Heart left ventricle (tissue), 13 donors: ENCODE measurements around the gene CCDC178.

Source experiments
- CTCF ChIP-seq, 12 donors: fragments of 200-600 bp; sonication (generic) in 4 of 12; IDR thresholded peaks; one replicate each; pipeline versions ENCODE4 v1.5.0 to v1.8.0; 2018 to 2022; ENCODE audit warnings: antibody characterized with exemption in 12 of 12, mild to moderate bottlenecking in 5 of 12
- POLR2A ChIP-seq, 2 donors: fragments of 450-650 bp; IDR thresholded peaks; one replicate each; pipeline ENCODE4 v1.6.1; 2017; ENCODE audit warnings: antibody characterized with exemption in 2 of 2, mild to moderate bottlenecking in 2 of 2, moderate library complexity in 2 of 2
- donor health status: ischemic (EF 13 %, LVEDD 7.1; RV severe dilation, severe dysfunction).
- donor health status: DM: no; HTN: yes; CAD: no.
- donor health status: DM: no; HTN: no; CAD: no.
- donor health status: ischemic (EF 25% LVEDD 6.9; RV normal size, moderate dysfunction).
- donor health status: ischemic (EF 25% LVEDD 5.7; RV mildly dilated, moderate dysfunction).
- donor health status: ischemic (EF 35%, LVEDD 5.7; RV mildly dilated, moderate dysfunction).
- donor health status: nonischemic (EF 11% LVEDD 7.7; RV severe dilation, severe dysfunction).
- donor health status: DM: yes; HTN: yes; CAD: no.
- donor health status: PGD.
- donor health status: ischemic (EF 29% LVEDD 5.4; RV normal size, mild dysfunction).
- donor health status: nonischemic (EF 23%, LVEDD 6.1; RV moderate dilation, normal function).

GRCh38 chr18:32968248-32968647, 472.3 kb downstream of the CCDC178 start:
- TF ChIP-seq POLR2A (IDR thresholded peaks at IDR 0.05) (no peak), CTCF (IDR thresholded peaks at IDR 0.05) (no peak)
